ENCODE data around the gene ABCA13. TPM values are rescaled to one million over a fixed set of nuclear protein-coding genes. Genes with fewer than 3 reads are reported as not detected.

The ABCA13 gene
- total RNA-seq, 3 donors from 2014 or later: 0.43 to 1.6 (median 1.1) TPM

DNA sequence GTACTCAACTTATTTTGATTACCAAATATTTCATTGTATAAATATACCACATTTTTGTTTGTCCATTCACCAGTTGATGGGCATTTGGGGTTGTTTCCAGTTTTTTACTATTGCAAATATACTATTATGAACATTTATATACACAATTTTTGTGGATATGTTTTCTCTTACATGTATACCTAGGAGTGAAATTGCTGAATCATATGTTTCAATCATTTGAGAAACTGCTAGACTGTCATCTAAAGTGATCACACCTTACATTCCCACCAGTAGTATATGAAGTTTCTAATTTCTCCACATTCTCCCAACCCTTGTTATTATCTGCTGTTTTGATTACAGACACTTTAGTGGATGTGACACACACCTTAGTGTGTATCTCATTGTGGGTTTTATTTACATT is 257.9 kb downstream of the ABCA13 start:
- Histone ChIP-seq H3K9me3 (no peaks in the 10 kb centered on the region), H3K4me1 (ENCODE audit: low read depth) (no peaks in the 10 kb centered on the region), H3K36me3 (ENCODE audit: low read depth) (no peaks in the 10 kb centered on the region), H3K4me3 (no peak overlapping the region)
- no peak for ATAC-seq
- intact Hi-C loops (cut with DNase I, micrococcal nuclease): no loop called here
- TF ChIP-seq, protein P1, sequence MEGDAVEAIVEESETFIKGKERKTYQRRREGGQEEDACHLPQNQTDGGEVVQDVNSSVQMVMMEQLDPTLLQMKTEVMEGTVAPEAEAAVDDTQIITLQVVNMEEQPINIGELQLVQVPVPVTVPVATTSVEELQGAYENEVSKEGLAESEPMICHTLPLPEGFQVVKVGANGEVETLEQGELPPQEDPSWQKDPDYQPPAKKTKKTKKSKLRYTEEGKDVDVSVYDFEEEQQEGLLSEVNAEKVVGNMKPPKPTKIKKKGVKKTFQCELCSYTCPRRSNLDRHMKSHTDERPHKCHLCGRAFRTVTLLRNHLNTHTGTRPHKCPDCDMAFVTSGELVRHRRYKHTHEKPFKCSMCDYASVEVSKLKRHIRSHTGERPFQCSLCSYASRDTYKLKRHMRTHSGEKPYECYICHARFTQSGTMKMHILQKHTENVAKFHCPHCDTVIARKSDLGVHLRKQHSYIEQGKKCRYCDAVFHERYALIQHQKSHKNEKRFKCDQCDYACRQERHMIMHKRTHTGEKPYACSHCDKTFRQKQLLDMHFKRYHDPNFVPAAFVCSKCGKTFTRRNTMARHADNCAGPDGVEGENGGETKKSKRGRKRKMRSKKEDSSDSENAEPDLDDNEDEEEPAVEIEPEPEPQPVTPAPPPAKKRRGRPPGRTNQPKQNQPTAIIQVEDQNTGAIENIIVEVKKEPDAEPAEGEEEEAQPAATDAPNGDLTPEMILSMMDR (IDR thresholded peaks at IDR 0.05): no peak
- no peak for DNase-seq

DNA sequence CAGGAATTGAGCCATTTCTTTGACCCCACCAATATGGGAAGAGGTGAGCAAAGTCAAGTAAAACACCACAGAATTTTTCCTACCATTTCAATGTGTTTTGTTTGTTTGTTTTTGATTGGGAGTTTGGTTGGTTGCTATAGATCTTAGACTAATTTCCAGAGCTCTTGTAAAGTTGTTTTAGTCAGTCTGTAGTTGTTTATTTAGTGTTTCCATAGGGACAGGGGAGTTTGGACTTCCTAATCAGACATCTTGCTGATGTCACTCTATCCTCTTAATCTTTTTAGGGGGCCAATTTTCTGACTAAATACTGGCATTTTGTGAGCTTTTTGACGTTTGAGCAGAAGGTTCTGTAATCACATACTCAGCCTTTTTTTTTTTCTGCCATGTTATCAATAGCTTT is 266.9 kb downstream of the ABCA13 start:
- TF ChIP-seq, protein P1 (IDR thresholded peaks at IDR 0.05): no peak
- DNase-seq: no peak
- intact Hi-C loops (cut with DNase I, micrococcal nuclease): no loop called here

DNA sequence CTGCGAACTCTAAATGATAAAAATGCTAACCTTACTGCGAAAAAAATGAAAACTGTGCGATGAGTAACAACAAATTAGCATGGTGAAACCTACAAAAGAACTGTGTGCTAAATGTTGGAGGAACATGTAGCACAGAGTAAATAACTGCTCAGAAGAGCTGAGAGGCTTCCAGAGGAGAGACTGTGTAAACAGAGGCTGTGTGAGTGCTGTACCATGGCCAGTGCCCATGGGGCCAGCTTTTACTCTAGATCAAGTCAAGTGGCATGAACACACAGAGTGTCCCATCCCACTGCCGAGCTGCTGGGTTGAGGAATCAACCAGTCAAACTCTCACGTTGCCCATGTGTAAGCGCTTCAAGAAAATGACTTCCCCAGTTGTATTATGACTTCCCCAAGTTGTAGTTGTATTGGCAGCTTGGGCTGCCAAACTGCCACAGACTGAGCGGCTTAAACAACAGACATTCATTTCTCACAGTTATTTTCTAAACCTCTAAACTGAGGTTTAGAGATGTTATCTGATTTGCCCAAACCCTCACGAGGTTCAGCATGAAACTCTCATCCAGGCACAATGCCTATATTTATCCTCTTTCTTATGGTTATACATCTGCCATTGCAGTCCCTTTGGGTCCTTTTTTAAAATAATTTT is 270.7 kb downstream of the ABCA13 start:
- ATAC-seq (no peak), DNase-seq (no peak)
- intact Hi-C loops (cut with DNase I, micrococcal nuclease): no loop called here
- H3K36me3 ChIP-seq (ENCODE audit: low read depth): no peaks in the 10 kb centered on the region
- H3K4me3 ChIP-seq: no peak overlapping the region
- H3K9me3 ChIP-seq: no peaks in the 10 kb centered on the region
- TF ChIP-seq, protein P1 (IDR thresholded peaks at IDR 0.05): no peak
- H3K4me1 ChIP-seq (ENCODE audit: low read depth): no peaks in the 10 kb centered on the region

More for the DNA sequence above, 266.9 kb downstream of the ABCA13 start:
- no peaks in the 10 kb centered on the region for H3K36me3 ChIP-seq (ENCODE audit: low read depth)
- H3K4me1 ChIP-seq (ENCODE audit: low read depth): no peaks in the 10 kb centered on the region
- no peak overlapping the region for H3K4me3 ChIP-seq
- ATAC-seq: no peak
- H3K9me3 ChIP-seq: no peaks in the 10 kb centered on the region

DNA sequence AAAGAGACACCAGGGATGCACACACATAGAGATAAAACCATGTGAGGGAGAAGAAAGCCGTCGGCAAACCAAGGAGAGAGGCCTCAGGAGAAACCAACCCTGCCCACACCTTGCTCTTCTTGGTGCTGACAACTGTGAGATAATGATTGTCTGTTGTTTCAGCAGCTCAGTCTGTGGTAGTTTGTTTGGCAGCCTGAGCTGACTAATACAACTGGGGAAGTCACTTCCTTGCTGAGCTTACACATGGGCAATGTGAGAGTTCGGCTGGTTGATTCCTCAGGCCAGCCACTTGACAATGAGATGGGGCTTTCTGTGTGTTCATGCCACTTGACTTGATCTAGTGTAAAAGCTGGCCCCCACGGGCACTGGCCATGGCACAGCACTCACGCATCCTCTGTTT is 271.8 kb downstream of the ABCA13 start:
- intact Hi-C loops (cut with DNase I, micrococcal nuclease): no loop called here
- ATAC-seq: no peak

DNA sequence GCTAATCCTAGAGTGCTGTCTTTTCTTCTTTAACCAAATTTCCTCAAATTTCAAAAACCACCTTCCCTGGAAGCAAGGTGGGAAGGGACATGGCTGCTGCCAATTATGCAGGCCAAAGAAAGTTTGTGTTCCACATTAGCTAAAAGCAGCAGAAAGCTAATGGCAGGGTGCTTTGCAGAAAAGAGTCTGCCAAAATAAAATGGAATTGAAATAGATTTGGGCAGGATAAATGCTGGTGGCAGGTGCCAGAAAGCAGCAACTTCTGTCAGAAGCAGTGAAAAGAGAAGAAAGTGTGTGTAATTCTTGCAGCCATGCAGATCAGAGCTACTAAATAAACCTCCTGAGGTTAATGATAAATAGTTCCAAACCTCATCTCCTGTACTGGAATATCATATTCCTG is 275.5 kb downstream of the ABCA13 start:
- no peak overlapping the region for H3K4me3 ChIP-seq
- no peak for ATAC-seq
- intact Hi-C loops (cut with DNase I, micrococcal nuclease): no loop called here

More for the DNA sequence above, 271.8 kb downstream of the ABCA13 start:
- Histone ChIP-seq H3K9me3 (no peaks in the 10 kb centered on the region), H3K4me1 (ENCODE audit: low read depth) (no peaks in the 10 kb centered on the region), H3K36me3 (ENCODE audit: low read depth) (no peaks in the 10 kb centered on the region), H3K4me3 (no peak overlapping the region)
- no peak for DNase-seq
- TF ChIP-seq, protein P1 (IDR thresholded peaks at IDR 0.05): no peak

More for the DNA sequence above, 275.5 kb downstream of the ABCA13 start:
- TF ChIP-seq, protein P1 (IDR thresholded peaks at IDR 0.05): no peak
- DNase-seq: no peak
- H3K9me3 ChIP-seq: no peaks in the 10 kb centered on the region
- H3K36me3 ChIP-seq (ENCODE audit: low read depth): no peaks in the 10 kb centered on the region
- no peaks in the 10 kb centered on the region for H3K4me1 ChIP-seq (ENCODE audit: low read depth)
